H1 (cell line): Measurements from ENCODE around the gene HM13. TPM values are rescaled to one million over a fixed set of nuclear protein-coding genes. Genes with fewer than 3 reads are reported as not detected.

Experiments used
- BCL11A ChIP-seq, 2 experiments: IDR thresholded peaks; one replicate each; pipeline ENCODE4 v1.6.1; 2011; ENCODE audit warnings: low read depth in 2 of 2, low read length in 2 of 2, mild to moderate bottlenecking in 2 of 2
- BRCA1 ChIP-seq: IDR thresholded peaks from 2 replicates; pipeline ENCODE4 v1.6.1; 2012; ENCODE audit warnings: low read depth, low read length, improper control_type of control experiment
- CBX5 ChIP-seq: fragments of 300-800, 300-1000 bp; sonication (generic); IDR thresholded peaks from 2 replicates; pipeline ENCODE4 v1.7.1; 2016; ENCODE audit warnings: antibody characterized with exemption, low read length, low read depth
- CREB1 ChIP-seq: IDR thresholded peaks from 2 replicates; pipeline ENCODE4 v1.6.1; 2012; ENCODE audit warnings: inconsistent platforms
- CTBP2 ChIP-seq: IDR thresholded peaks from 2 replicates; pipeline ENCODE4 v1.7.0; 2011; ENCODE audit warnings: borderline replicate concordance, mild to moderate bottlenecking, moderate library complexity, mixed read lengths, low read length; ENCODE audit not compliant: insufficient read depth, insufficient read length
- EP300 ChIP-seq, 2 experiments: IDR thresholded peaks; 1 replicate in 1 of 2; 2 replicates in 1 of 2; pipeline ENCODE4 v1.6.1; 2011 to 2012; ENCODE audit warnings: low read depth in 2 of 2, low read length in 2 of 2, mild to moderate bottlenecking in 2 of 2, borderline replicate concordance in 1 of 2, inconsistent platforms in 1 of 2, moderate library complexity in 1 of 2
- GABPA ChIP-seq: IDR thresholded peaks from 2 replicates; pipeline ENCODE4 v1.6.1; 2011; ENCODE audit warnings: mild to moderate bottlenecking, low read length, moderate library complexity, borderline replicate concordance; ENCODE audit not compliant: insufficient read depth
- GTF2F1 ChIP-seq: IDR thresholded peaks from 2 replicates; pipeline ENCODE4 v1.6.1; 2012; ENCODE audit warnings: low read depth, low read length, improper control_type of control experiment, borderline replicate concordance
- HDAC6 ChIP-seq: IDR thresholded peaks from one replicate; pipeline ENCODE4 v1.7.1; 2012; ENCODE audit warnings: low read depth, mild to moderate bottlenecking, inconsistent platforms, low read length, moderate library complexity
- JUN ChIP-seq: IDR thresholded peaks from 2 replicates; pipeline ENCODE4 v1.6.1; 2011; ENCODE audit warnings: low read depth, mild to moderate bottlenecking, improper control_type of control experiment, low read length
- JUND ChIP-seq: IDR thresholded peaks from 2 replicates; pipeline ENCODE4 v1.6.1; 2011; ENCODE audit warnings: mild to moderate bottlenecking, improper control_type of control experiment, low read length
- KDM1A ChIP-seq: fragments of 200-600, 300-600 bp; sonication (generic); IDR thresholded peaks from 2 replicates; pipeline ENCODE4 v1.7.1; 2016; ENCODE audit warnings: mild to moderate bottlenecking, low read length, borderline replicate concordance
- KDM5A ChIP-seq: fragments of 200-600 bp; IDR thresholded peaks from 2 replicates; pipeline ENCODE4 v1.7.1; 2012; ENCODE audit warnings: mild to moderate bottlenecking, low read length, inconsistent platforms, mixed read lengths
- NANOG ChIP-seq: IDR thresholded peaks from 2 replicates; pipeline ENCODE4 v1.6.1; 2011; ENCODE audit warnings: low read length, low read depth, mild to moderate bottlenecking, inconsistent platforms; ENCODE audit not compliant: insufficient read depth, poor library complexity, severe bottlenecking
- PHF8 ChIP-seq: fragments of 200-600 bp; sonication (generic); conservative IDR thresholded peaks from 2 replicates; pipeline ENCODE4 v1.7.1; 2012; ENCODE audit warnings: low read depth, mild to moderate bottlenecking, inconsistent platforms, low read length, moderate library complexity
- RBBP5 ChIP-seq: IDR thresholded peaks from 2 replicates; pipeline ENCODE4 v1.7.1; 2012; ENCODE audit warnings: low read depth, mild to moderate bottlenecking, inconsistent platforms, low read length, moderate library complexity, borderline replicate concordance
- RNF2 ChIP-seq: fragments of 200-900, 300-1000 bp; sonication (generic); IDR thresholded peaks from 2 replicates; pipeline ENCODE4 v1.7.1; 2016; ENCODE audit warnings: borderline replicate concordance, low read depth, mild to moderate bottlenecking, antibody characterized with exemption, low read length; ENCODE audit not compliant: poor library complexity, severe bottlenecking; ENCODE audit errors: missing control alignments
- SP4 ChIP-seq: IDR thresholded peaks from 2 replicates; pipeline ENCODE4 v1.6.1; 2012; ENCODE audit warnings: low read length, inconsistent platforms
- SRF ChIP-seq: IDR thresholded peaks from 2 replicates; pipeline ENCODE4 v1.6.1; 2011; ENCODE audit warnings: mild to moderate bottlenecking, low read depth, low read length, moderate library complexity
- SUZ12 ChIP-seq: fragments of 200-600 bp; sonication (generic); IDR thresholded peaks from 2 replicates; pipeline ENCODE4 v1.6.1; 2012; ENCODE audit warnings: mild to moderate bottlenecking, inconsistent platforms, low read length, moderate library complexity, mixed read lengths
- TAF7 ChIP-seq: optimal IDR thresholded peaks from 2 replicates; pipeline ENCODE3; 2011; ENCODE audit warnings: low read depth, mild to moderate bottlenecking, inconsistent platforms, low read length, moderate library complexity, borderline replicate concordance
- YY1 ChIP-seq: IDR thresholded peaks from 2 replicates; pipeline ENCODE4 v1.6.1; 2011; ENCODE audit warnings: low read depth, mild to moderate bottlenecking, low read length
- polyA plus RNA-seq, 7 experiments: library from polyadenylated mRNA; depleted of rRNA in 3 of 7; stranded (reverse) in 5 of 7; unstranded in 2 of 7; fragments of >200 nt in 5 of 7; fragments of 200-250 nt in 2 of 7; gene quantifications; 1 replicate in 5 of 7; 2 replicates in 1 of 7; 4 replicates in 1 of 7; pipeline versions ENCODE4 v1.2.1 to v1.2.3, GENCODE V29; 2011 to 2013; ENCODE audit warnings: missing spikeins in 2 of 7, mixed read lengths in 2 of 7
- total RNA-seq: library from RNA; stranded (reverse); fragmentation: NEBNext Ultra II Directional; extraction: Animal tissue kit (Norgen Biotek cat#: 25700); gene quantifications from 2 replicates; pipeline ENCODE4 v1.2.1, GENCODE V29; 2021
- TF ChIP-seq, protein P1 (sequence below): IDR thresholded peaks from 2 replicates; pipeline ENCODE4 v1.6.1; 2011; ENCODE audit warnings: low read length, improper control_type of control experiment

Gene HM13
- total and polyA plus RNA-seq, 2 of the 8 experiments (the other 6 are each of a cell fraction or from before 2014, with no cell fraction given) = 118 to 183 TPM

DNA sequence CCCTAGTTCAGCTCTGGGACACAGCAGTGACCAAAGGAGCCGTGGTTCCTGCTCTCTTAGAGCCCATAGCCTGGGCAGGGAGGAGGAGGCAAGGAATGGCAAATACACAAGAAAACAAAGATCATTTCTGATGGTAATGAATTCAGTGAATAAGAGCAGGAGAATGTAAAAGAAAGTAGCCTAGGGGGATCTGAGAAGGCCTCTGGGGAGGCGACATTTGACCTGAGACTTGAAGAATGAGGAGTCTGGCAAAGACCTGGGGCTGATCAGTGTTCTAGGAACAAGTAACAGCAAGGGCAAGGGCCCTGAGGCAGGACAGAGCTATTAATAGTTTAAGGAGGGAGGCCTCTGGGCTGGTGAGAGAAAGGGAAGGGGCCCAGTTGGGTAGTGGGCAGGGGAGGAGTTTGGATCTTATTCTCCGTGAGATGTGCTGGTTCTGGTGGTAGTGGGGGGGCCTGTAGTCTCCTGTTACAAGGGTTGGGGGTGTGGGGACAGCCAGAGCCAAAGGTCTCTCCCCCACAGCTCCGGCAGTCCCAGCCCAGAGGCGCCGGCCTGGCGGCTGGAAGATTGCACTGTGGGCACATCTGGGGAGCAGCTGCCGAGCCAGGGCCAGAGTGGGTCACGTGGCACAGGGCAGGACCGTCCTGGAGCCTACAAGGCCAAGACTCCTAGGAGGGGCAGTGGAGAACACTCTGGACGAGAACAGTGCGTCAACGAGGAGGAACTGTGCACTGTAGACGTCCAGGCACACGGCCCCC is 81.6 kb downstream of the HM13 start (continued):
- TF ChIP-seq RBBP5 = peak; percentile 22; the same call in 1 of the 2 replicates
- no peak for TF ChIP-seq KDM5A
- no peak for TF ChIP-seq SP4
- TF ChIP-seq JUND = peak; percentile 40; the same call in 1 of the 2 replicates
- peak in 1 of 2 experiments; percentile 84; a peak in 1 of 3 replicates for TF ChIP-seq EP300 (IDR thresholded peaks at IDR 0.05; ENCODE audit: borderline replicate concordance in 1 of 2, low read depth in 2 of 2, low read length in 2 of 2)
- TF ChIP-seq PHF8 = no peak
- TF ChIP-seq HDAC6 = no peak
- TF ChIP-seq BCL11A (IDR thresholded peaks at IDR 0.05; ENCODE audit: low read depth in 2 of 2, low read length in 2 of 2) = no peak
- TF ChIP-seq GTF2F1 = no peak
- TF ChIP-seq CBX5 = no peak
- no peak for TF ChIP-seq GABPA
- no peak for TF ChIP-seq SRF
- TF ChIP-seq, protein P1, sequence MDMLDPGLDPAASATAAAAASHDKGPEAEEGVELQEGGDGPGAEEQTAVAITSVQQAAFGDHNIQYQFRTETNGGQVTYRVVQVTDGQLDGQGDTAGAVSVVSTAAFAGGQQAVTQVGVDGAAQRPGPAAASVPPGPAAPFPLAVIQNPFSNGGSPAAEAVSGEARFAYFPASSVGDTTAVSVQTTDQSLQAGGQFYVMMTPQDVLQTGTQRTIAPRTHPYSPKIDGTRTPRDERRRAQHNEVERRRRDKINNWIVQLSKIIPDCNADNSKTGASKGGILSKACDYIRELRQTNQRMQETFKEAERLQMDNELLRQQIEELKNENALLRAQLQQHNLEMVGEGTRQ = peak; percentile 82
- no peak for TF ChIP-seq SUZ12
- TF ChIP-seq JUN = no peak
- TF ChIP-seq YY1 = peak; percentile 42; the same call in 1 of the 2 replicates
- TF ChIP-seq KDM1A = peak; percentile 95
- TF ChIP-seq CTBP2 = no peak
- peak; percentile 48 for TF ChIP-seq NANOG
- TF ChIP-seq CREB1 = no peak
- no peak for TF ChIP-seq BRCA1
- TF ChIP-seq RNF2 = no peak
- TF ChIP-seq TAF7 = no peak
